GM18505 (cell line): ENCODE measurements around the gene RPAP3.

Source experiments
- ATAC-seq: cut with Tn5 transposase; IDR thresholded peaks from one replicate; pipeline ENCODE4 v1.9.1; 2021; ENCODE audit not compliant: unreplicated experiment
- POLR2A ChIP-seq: IDR thresholded peaks from 4 replicates; pipeline ENCODE4 v1.6.1; 2011; ENCODE audit warnings: borderline replicate concordance; ENCODE audit not compliant: insufficient read depth, insufficient read length; ENCODE audit errors: extremely low read depth

The RPAP3 gene

DNA sequence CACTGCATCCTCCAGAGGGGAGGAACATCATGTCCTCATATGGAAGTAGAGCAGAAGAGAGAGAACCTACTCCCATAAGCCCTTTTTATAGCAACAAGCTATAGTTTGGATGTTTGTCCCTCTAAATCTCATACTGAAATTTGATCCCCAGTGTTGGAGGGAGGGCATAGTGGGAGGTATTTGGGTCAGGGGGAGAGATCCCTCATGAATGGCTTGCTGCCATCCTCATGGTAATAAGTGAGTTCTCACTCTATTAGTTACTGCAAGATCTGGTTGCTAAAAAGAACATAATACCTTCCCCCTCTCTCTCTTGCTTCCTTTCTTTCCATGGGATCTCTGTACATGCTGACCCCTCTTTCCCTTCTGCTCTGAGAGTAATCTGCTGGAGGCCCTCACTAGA, 93.9 kb downstream of the RPAP3 start:
- no peak for TF ChIP-seq POLR2A
- no peak for ATAC-seq
